ENCODE measurements around the gene CADPS.

- TF ChIP-seq GATA2 (IDR thresholded peaks at IDR 0.05; ENCODE audit: low read depth, low read length) (no peak), GATA3 (IDR thresholded peaks at IDR 0.05; ENCODE audit: low read depth, low read length) (no peak)
Observed at GRCh38 chr3:62376906-62377877, 498.0 kb downstream of the CADPS start.

Measured in SH-SY5Y (cell line).